MG63 (cell line): Measurements from ENCODE around the gene ZNF888. TPM values are rescaled to one million over a fixed set of nuclear protein-coding genes. Genes with fewer than 3 reads are reported as not detected.
"Not testable (repeated sequence)": the region's sequence is repeated elsewhere in the genome, so short reads cannot be mapped to it uniquely, and the experiment has no call there.

Experiments
- DNase-seq: peaks from one replicate; pipeline ENCODE4 v3.0.0-alpha.2; 2020
- H3K27me3 ChIP-seq: fragments of 250-450 bp; sonication (Bioruptor Pico); 2 replicates; pipeline ENCODE4 v1.5.1; 2020; ENCODE audit warnings: mild to moderate bottlenecking, moderate library complexity
- H3K36me3 ChIP-seq: fragments of 250-450 bp; sonication (Bioruptor Pico); 2 replicates; pipeline ENCODE4 v1.5.1; 2020; ENCODE audit warnings: mild to moderate bottlenecking, moderate library complexity
- H3K4me3 ChIP-seq: fragments of 250-450 bp; sonication (Bioruptor Pico); 2 replicates; pipeline ENCODE4 v1.5.1; 2020; ENCODE audit warnings: mild to moderate bottlenecking, moderate library complexity
- H3K9me3 ChIP-seq: fragments of 250-450 bp; sonication (Bioruptor Pico); 2 replicates; pipeline ENCODE4 v1.5.1; 2020; ENCODE audit warnings: mild to moderate bottlenecking, moderate library complexity
- total RNA-seq: library from RNA; depleted of rRNA; stranded (reverse); fragments of >200 nt; shearing (Covaris generic); gene quantifications from 2 replicates; pipeline ENCODE4 v1.2.3, GENCODE V29; 2014; ENCODE audit warnings: low replicate concordance

Gene ZNF888
- total RNA-seq, 1 experiment from 2014 or later: 1.5 TPM

DNA sequence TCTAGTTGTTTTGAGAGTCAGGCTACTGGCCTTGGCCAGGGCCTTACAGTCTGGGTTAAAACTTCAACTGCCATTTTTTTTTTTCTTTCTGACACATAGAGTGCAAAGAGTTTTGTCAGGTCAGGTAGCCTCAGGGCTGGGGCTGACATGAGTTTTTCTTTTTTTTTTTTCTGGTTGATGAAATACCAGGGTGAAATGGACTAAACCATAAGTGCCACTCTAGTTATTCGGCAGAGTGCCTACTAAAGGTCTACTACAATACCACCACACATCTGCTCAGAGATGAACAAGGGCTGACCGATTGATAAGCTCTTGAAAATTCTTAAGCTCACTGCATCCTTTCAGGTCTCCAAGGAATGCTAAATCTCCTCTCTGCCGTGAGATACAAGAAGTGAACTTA is 21.4 kb downstream of the ZNF888 start:
- H3K27me3 ChIP-seq: no peaks in the 10 kb centered on the region
- H3K4me3 ChIP-seq: no peak overlapping the region
- peaks cover 3% of the 10 kb centered on the region for H3K36me3 ChIP-seq
- DNase-seq: no peak
- H3K9me3 ChIP-seq: peaks cover 5% of the 10 kb centered on the region

DNA sequence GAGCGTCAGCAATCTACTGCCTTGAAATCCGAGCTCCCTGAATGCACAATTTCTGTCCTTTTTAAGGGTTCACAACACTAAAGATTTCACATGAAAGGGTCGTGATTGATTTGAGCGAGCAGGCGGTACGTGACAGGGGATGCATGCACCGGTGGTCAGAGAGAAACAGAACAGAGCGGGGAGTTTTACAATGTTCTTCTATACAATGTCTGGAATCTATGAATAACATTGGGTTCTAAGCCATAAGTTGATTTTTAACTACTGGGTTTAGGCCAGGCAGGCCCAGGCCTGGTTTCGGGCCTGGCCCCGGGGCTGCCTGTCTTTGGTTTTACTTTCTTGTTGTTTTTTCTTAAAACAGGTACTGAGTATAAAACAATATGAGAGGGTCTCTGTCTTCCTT is 24.6 kb downstream of the ZNF888 start:
- not testable (repeated sequence) for H3K9me3 ChIP-seq, H3K27me3 ChIP-seq, H3K4me3 ChIP-seq, H3K36me3 ChIP-seq, DNase-seq

DNA sequence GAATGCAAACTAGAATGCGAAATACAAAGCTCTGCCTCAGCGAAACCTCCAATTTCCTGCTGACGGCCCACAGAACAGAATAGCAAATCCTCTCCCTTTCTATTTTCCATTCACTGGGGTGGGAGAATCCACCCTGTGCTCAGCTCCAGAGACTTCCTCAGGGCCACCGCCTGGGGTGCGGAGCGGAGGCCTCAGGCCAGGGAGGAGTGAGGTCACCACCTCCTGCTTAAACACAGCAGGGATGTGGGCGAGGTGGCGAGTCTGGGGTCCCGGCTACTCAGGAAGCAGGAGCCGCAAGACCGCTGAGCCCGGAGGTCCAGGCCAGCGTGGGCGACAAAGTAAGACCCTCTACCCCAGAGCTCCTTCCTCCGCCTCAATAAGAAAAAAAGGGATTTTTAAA is 25.1 kb downstream of the ZNF888 start:
- Histone ChIP-seq H3K4me3 (no peak overlapping the region), H3K27me3 (no peaks in the 10 kb centered on the region), H3K9me3 (peaks cover 5% of the 10 kb centered on the region), H3K36me3 (no peaks in the 10 kb centered on the region)
- DNase-seq: no peak

DNA sequence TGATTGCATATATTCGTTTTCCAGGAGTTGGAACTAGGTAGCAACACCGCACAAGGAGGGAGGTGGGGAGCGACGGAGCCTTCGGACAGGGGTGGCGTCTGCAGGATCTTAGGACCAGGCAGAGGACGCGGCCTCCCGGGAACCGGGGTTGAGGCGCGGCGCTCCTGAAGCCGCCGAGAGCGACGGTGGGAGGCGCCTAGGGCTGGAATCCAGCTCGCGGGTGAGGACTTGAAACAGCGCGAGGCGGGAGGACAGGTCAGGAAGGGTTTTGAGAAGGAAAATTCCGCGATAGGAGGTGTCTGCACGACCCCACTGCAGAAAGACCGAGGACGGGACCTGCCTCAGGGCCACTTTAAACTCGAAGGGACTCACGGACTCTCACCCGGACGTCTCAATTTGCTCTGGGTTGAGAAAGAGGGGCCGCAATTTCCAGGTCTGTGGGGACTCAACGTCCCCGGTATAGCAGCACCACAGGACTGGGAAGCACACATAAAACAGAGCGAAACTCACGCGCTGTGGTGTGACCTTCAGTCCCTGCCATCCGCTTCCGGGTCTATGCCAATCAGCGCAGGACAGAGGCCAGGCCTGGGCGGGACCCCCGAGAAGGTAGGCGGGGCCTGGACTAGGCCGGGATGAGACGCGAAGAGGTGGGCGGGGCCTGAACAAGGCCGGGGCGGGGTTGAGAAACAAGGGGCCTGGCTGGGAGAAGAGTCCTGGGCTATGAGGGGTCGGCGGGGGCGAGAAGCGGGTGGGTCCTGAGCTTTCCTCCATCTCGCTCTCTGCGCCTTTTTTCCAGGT is 25.9 kb downstream of the ZNF888 start, which contains the start of gene ZNF320:
Gene ZNF320, minus strand, starts transcription at position 498 of the 798 bp plus-strand sequence. CDS start 7,380 bp downstream, outside the sequence.
- peaks cover 5% of the 10 kb centered on the region for H3K9me3 ChIP-seq
- H3K27me3 ChIP-seq: no peaks in the 10 kb centered on the region
- DNase-seq: peak; percentile 84
- H3K4me3 ChIP-seq: peak within 1 kb of the TSS; percentile 57
- H3K36me3 ChIP-seq: no peaks in the 10 kb centered on the region

DNA sequence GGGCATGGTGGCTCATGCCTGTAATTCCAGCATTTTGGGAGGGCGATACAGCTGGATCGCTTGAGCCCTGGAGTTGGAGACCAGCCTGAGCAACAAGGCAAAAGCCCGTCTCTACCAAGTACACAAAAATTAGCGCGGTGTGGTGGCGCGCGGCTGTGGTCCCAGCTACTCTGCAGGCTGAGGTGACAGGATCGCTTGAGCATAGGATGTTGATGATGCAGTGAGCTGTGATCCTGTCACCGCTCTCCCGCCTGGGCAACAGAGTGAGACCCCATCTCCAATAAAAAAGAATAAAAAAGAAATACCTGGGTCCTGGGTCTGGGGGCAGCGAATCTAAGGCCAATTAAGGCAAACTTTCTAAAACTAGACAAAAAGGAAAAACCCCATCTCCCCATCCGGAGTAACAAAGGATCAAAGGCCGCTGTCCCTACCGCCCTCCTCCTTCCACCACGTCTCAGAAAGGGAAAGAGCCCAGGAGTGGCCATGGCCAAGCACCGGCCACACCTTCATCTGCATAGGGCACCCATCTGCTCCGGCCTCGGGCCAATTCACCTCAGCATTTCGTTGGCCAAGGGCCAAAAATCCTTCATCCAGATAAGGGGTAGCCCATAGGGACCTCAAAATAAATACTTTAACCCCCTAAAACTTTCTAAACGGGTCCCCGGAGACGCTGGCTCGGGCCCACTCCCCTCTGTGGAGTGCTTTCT is 26.6 kb downstream of the ZNF888 start:
- DNase-seq: peak; percentile 9
- H3K4me3 ChIP-seq: peak overlapping the region; percentile 57
- peaks cover 5% of the 10 kb centered on the region for H3K9me3 ChIP-seq
- H3K27me3 ChIP-seq: no peaks in the 10 kb centered on the region
- 0 out of 2 replicates have a peak, but pooled peaks cover 2% of the 10 kb centered on the region for H3K36me3 ChIP-seq

DNA sequence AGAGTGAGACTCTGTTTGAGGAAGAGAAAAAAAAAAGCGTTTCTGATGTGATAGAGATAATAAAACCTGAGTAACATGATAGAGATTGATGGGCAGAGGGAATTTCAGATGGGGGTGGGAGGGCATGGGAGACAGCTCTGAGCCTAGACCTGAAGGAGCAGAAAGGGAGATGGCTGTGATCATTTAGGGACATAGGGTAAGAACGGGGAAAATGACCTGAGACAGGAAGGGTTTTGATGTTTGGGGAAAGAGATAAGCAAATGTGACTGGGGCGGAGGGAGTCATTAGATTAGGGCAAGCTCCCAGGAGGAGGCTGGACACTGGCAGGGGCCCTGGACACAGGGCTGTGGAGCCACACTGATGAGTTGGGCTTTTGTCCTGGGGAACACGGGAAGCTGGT is 31.9 kb downstream of the ZNF888 start:
- peaks cover 2% of the 10 kb centered on the region; the same call in 1 of the 2 replicates for H3K36me3 ChIP-seq
- no peaks in the 10 kb centered on the region for H3K9me3 ChIP-seq
- no peak overlapping the region for H3K4me3 ChIP-seq
- DNase-seq: no peak
- H3K27me3 ChIP-seq: no peaks in the 10 kb centered on the region

DNA sequence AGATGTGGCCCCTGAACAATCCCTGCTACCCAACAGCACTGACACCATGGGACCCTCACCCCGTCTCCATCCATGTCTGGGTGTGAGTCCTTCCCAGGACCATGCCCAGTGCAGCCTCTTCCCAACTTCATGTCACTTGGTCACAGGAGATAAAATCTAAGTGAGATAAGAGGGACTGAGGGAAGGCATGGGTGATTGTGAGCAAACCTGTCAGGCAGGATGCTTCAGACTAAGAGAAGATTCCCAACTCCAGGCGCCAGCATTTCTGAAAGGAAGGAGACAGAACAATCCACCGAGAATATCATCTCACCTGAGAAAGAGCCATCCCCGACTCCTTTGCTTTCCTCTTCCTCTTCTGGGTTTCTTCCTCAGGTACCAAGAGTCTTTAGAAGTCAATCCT is 33.3 kb downstream of the ZNF888 start:
- no peak for DNase-seq
- H3K36me3 ChIP-seq: peaks cover 7% of the 10 kb centered on the region

DNA sequence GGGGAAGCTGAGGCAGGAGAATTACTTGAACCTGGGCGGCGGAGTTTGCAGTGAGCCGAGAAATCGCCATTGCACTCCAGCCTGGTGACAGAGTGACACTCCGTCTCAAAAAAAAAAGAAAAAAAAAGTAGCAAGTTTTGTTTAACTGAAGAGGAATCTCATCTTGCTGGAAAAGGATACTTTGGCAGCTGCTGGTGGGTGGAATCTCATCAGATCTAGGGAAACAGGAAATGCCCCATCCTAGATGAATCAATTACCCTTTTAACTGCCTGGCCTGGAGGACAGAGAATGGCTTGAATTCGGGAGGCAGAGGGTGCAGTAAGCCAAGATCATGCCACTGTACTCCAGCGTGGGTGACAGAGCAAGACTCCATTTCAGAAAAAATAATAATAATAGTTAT is 34.2 kb downstream of the ZNF888 start:
- no peak for DNase-seq

More for the DNA sequence above, 33.3 kb downstream of the ZNF888 start:
- H3K27me3 ChIP-seq: no peaks in the 10 kb centered on the region
- no peak overlapping the region for H3K4me3 ChIP-seq
- H3K9me3 ChIP-seq: no peaks in the 10 kb centered on the region

DNA sequence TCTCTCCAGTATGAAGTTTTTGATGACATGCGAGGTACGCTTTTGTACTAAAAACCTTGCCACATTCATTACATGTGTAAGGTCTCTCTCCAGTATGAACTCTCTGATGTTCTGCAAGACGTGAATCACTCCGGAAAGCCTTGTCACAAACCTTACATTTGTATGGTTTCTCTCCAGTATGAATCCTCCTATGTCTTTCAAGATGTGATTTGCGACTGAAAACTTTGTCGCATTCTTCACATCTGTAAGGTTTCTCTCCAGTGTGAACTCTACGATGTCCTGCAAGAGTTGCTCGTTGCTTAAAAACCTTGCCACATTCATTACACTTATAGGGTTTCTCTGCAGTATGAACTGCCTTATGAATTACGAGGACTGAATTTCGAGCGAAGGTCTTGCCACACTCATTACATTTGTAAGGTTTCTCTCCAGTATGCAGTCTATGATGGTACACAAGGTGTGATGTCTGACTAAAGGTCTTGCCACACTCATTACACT is 42.3 kb downstream of the ZNF888 start:
- H3K9me3 ChIP-seq: peaks cover 22% of the 10 kb centered on the region
- no peak overlapping the region for H3K4me3 ChIP-seq
- DNase-seq: no peak
- no peaks in the 10 kb centered on the region for H3K27me3 ChIP-seq
- H3K36me3 ChIP-seq: peaks cover 30% of the 10 kb centered on the region

More for the DNA sequence above, 34.2 kb downstream of the ZNF888 start:
- H3K27me3 ChIP-seq: no peaks in the 10 kb centered on the region
- H3K36me3 ChIP-seq: peaks cover 14% of the 10 kb centered on the region
- H3K9me3 ChIP-seq: 0 out of 2 replicates have a peak, but pooled peaks cover under 1% of the 10 kb centered on the region
- no peak overlapping the region for H3K4me3 ChIP-seq

DNA sequence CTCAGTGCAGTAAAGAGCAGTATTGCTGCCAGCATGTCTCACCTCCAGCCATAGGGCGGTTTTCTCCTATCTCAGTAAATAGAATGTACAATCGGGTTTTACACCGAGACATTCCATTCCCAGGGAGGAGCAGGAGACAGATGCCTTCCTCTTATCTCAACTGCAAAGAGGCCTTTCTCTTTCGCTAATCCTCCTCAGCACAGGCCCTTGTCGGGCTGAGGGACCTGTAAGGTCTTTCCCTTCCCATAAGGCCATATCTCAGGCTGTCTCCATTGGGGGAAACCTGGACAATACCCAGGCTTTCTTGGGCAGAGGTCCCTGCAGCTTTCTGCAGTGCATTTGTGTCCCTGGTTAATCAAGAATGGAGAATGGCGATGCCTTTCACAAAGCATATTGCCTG is 50.2 kb downstream of the ZNF888 start:
- not testable (repeated sequence) for H3K4me3 ChIP-seq, H3K9me3 ChIP-seq, H3K36me3 ChIP-seq, DNase-seq, H3K27me3 ChIP-seq

DNA sequence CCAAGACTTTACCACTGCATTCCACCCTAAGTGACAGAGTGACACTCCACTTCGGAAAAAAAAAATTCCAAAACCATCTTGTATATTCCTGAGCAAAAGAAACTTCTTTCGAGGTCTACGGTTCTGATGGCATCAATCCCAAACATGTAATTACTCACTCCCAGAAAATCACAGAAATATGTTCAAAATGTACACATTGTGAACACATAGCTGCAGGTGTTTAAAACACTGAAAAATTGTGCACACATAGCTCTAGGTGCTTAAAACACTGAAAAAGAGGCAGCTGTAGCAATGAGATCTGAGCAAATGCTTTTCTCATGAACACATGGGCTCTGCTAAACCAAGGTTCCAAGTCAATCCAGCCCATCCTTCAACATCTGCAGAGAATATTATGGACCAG is 51.8 kb downstream of the ZNF888 start:
- Histone ChIP-seq H3K4me3 (no peak overlapping the region), H3K9me3 (0 out of 2 replicates have a peak, but pooled peaks cover 5% of the 10 kb centered on the region), H3K36me3 (no peaks in the 10 kb centered on the region), H3K27me3 (no peaks in the 10 kb centered on the region)
- no peak for DNase-seq

DNA sequence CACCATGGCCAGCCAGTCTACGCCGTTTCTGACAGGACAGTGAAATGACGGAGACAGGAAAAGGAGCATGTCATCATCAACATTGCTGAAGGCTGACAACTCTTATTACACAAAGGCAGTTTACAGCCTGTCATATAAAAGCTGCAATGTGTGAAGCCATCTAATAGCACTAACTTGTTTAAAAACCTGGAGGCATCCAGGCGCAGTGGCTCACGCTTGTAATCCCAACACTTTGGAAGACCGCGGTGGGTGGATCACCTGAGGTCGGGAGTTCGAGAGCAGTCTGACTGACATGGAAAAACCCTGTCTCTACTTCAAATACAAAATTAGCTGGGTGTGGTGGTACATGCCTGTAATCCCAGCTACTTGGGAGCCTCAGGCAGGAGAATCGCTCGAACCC is 55.2 kb downstream of the ZNF888 start:
- not testable (repeated sequence) for H3K36me3 ChIP-seq, H3K27me3 ChIP-seq, H3K4me3 ChIP-seq, H3K9me3 ChIP-seq, DNase-seq

DNA sequence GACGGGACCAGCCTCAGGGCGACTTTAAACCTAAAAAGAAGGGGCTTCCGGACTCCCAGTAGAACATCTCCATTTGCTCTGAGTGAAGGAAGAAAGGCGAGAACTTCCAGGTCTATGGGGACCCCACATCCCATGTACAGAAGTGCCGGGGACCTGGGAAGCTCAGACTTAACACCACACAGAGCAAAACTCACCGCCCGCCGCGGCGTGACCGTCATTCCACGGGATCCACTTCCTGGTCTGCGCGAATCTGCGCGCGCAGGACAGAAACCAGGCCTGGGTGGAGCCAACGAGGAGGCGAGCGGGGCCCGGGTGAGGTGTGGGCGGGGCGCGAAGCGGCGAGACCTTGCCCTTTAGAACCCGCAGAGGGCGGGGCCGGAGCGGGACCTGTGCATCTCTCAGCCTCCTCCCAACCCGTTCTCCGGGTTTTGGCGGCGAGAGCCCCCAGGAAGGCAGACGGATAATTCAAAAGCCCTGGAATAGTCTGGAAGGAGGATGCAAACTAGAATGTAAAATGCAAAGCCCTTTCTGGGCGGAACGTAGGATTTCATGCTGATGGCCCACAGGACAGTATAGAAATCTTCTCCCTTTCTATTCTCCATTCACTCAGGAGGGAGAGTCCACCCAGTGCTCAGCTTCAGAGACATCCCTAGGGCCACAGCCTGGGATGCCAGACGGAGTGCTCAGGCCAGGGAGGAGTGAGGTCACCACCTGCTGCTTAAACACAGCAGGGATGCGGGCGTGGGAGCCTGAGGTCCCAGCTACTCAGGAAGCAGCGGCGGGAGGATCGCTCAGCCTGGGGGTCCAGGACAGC is 65.6 kb downstream of the ZNF888 start, which contains the start of gene ZNF468:
Gene ZNF468, minus strand, starts transcription at position 242 of the 814 bp plus-strand sequence. CDS start 3,347 bp downstream, outside the sequence.
- peak; percentile 79 for DNase-seq
- H3K36me3 ChIP-seq, H3K9me3 ChIP-seq, H3K27me3 ChIP-seq: not testable (repeated sequence)
- H3K4me3 ChIP-seq: peak within 1 kb of the TSS; percentile 84

DNA sequence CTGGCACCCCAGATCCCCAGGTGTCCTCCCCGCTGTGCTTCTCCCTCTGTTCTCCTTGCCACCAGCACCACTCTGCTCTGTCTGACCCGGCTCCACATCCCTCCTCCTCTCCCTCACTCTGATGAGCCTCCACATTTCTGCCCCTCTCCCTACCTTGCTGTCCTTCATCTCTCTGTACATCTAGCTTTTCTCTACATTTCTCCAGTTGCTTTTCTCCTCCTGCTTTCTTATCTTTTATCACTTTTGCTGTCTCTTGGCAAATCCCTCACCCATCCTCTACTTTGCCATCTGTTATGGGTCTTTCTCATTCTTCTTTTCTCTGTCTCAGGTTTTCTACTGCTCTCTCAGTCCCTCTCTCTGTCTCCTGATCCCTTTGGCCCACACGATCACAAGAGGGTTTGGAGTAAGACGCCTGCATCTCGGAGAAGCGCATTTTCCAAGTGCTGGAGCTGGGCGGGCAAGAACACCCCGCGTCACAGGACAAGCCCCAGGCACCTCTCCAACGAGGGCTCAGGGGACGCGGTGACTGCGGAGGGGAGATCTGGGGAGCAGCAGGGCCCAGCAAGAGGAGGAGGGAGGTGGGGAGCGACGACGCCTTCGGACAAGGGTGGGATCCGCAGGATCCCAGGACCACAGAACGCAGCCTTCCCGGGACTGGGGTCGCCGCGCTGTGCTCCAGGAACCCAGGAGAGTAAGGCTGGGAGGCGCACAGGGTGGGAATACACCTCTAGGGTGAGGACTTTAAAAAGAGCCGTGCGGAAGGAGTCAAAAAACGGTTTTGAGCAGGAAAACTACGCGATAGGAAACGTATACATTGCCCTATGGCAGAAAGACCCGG is 66.5 kb downstream of the ZNF888 start:
- Histone ChIP-seq H3K36me3 (peaks cover 14% of the 10 kb centered on the region), H3K4me3 (peak overlapping the region; percentile 84)
- not testable (repeated sequence) for H3K27me3 ChIP-seq, H3K9me3 ChIP-seq
- DNase-seq: peak; percentile 17
